ENCODE data around the gene KREMEN1.

The KREMEN1 gene

GRCh38 chr22:29152045-29152953 is 79.5 kb downstream of the KREMEN1 start:
- DNase-seq (ENCODE audit: low spot score), result no peak

GRCh38 chr22:29152954-29153719 is 80.3 kb downstream of the KREMEN1 start:
- no peak for DNase-seq (ENCODE audit: low spot score)

GRCh38 chr22:29154364-29155048 is 81.7 kb downstream of the KREMEN1 start:
- DNase-seq (ENCODE audit: low spot score), result peak; percentile 52

- no peak for DNase-seq (ENCODE audit: low spot score)
Observed at GRCh38 chr22:29155966-29156365, 83.1 kb downstream of the KREMEN1 start.

GRCh38 chr22:29156507-29156906 is 83.7 kb downstream of the KREMEN1 start:
- no peak for DNase-seq (ENCODE audit: low spot score)

- no peak for DNase-seq (ENCODE audit: low spot score)
Observed at GRCh38 chr22:29157759-29158535, 85.1 kb downstream of the KREMEN1 start.

- DNase-seq (ENCODE audit: low spot score), result no peak
Observed at GRCh38 chr22:29158546-29158945, 85.7 kb downstream of the KREMEN1 start.

GRCh38 chr22:29163808-29164207 is 91.0 kb downstream of the KREMEN1 start:
- DNase-seq (ENCODE audit: low spot score), result no peak

- DNase-seq (ENCODE audit: low spot score), result no peak
Observed at GRCh38 chr22:29165321-29166060, 92.7 kb downstream of the KREMEN1 start.

GRCh38 chr22:29166180-29166579 is 93.3 kb downstream of the KREMEN1 start:
- no peak for DNase-seq (ENCODE audit: low spot score)

GRCh38 chr22:29167032-29167911 is 94.4 kb downstream of the KREMEN1 start:
- no peak for DNase-seq (ENCODE audit: low spot score)

- no peak for DNase-seq (ENCODE audit: low spot score)
Observed at GRCh38 chr22:29171721-29172120, 98.9 kb downstream of the KREMEN1 start.

- no peak for DNase-seq (ENCODE audit: low spot score)
Observed at GRCh38 chr22:29172216-29172615, 99.4 kb downstream of the KREMEN1 start.

- DNase-seq (ENCODE audit: low spot score), result no peak
Observed at GRCh38 chr22:29175312-29175835, 102.5 kb downstream of the KREMEN1 start.

GRCh38 chr22:29183971-29184848 is 111.4 kb downstream of the KREMEN1 start:
- no peak for DNase-seq (ENCODE audit: low spot score)

GRCh38 chr22:29184849-29185490 is 112.1 kb downstream of the KREMEN1 start:
- no peak for DNase-seq (ENCODE audit: low spot score)

- DNase-seq (ENCODE audit: low spot score), result no peak
Observed at GRCh38 chr22:29186302-29186701, 113.5 kb downstream of the KREMEN1 start.

- no peak for DNase-seq (ENCODE audit: low spot score)
Observed at GRCh38 chr22:29187831-29188230, 115.0 kb downstream of the KREMEN1 start.

All from LoVo (cell line).